Measurements from ENCODE around the gene AAMDC.

GRCh38 chr11:77909277-77909676 is 88.3 kb downstream of the AAMDC start:
- TF ChIP-seq CTCF (IDR thresholded peaks at IDR 0.05): no peak
- TF ChIP-seq ZFX (IDR thresholded peaks at IDR 0.05; ENCODE audit: borderline replicate concordance): no peak

Measured in 22Rv1 (cell line).